H1 (cell line): ENCODE data around the gene PTCSC3. TPM values are rescaled to one million over a fixed set of nuclear protein-coding genes. Genes with fewer than 3 reads are reported as not detected.

Experiments
- CTCF ChIA-PET: fragments of 300-600 bp; sonication (Branson Sonifier 250); formaldehyde crosslinking; loops from one replicate; lab custom pipeline; 2021; ENCODE audit not compliant: partially characterized antibody; lab: Charles Lee
- POLR2A ChIA-PET: fragments of 300-600 bp; sonication (Branson Sonifier 250); formaldehyde crosslinking; loops from one replicate; lab custom pipeline; 2021; ENCODE audit warnings: inconsistent platforms; ENCODE audit not compliant: partially characterized antibody; lab: Charles Lee
- DNase-seq, 2 experiments: peaks; one replicate each; pipeline versions ENCODE4 v3.0.0 to v3.0.0-alpha.2; 2010 to 2022; ENCODE audit warnings: low spot score in 2 of 2, low read depth in 1 of 2, mixed read lengths in 1 of 2
- FAIRE-seq: peaks from 2 replicates; lab custom pipeline; 2011; peaks lifted over from hg19 to GRCh38; lab: Jason Lieb, UNC
- H2AFZ ChIP-seq: 2 replicates; pipeline ENCODE4 v1.8.1; 2012; ENCODE audit warnings: low read length, inconsistent platforms
- H2AK5ac ChIP-seq: 2 replicates; pipeline ENCODE4 v1.6.1; 2013; ENCODE audit warnings: low read depth, low read length
- H2BK120ac ChIP-seq: replicated peaks from 2 replicates; pipeline ENCODE3; 2013; ENCODE audit warnings: low read depth, low read length, inconsistent platforms
- H2BK12ac ChIP-seq: 2 replicates; pipeline ENCODE4 v1.6.1; 2013; ENCODE audit warnings: low read depth, low read length
- H2BK15ac ChIP-seq: 2 replicates; pipeline ENCODE4 v1.6.1; 2013; ENCODE audit warnings: low read length
- H2BK20ac ChIP-seq: 2 replicates; pipeline ENCODE4 v1.6.1; 2013; ENCODE audit warnings: low read length
- H2BK5ac ChIP-seq: 2 replicates; pipeline ENCODE4 v1.6.1; 2013; ENCODE audit warnings: low read depth, low read length
- H3K14ac ChIP-seq: 2 replicates; pipeline ENCODE4 v1.6.1; 2013; ENCODE audit warnings: inconsistent platforms; ENCODE audit not compliant: insufficient read length
- H3K18ac ChIP-seq: 2 replicates; pipeline ENCODE4 v1.6.1; 2013; ENCODE audit warnings: low read length; ENCODE audit errors: extremely low read depth
- H3K23ac ChIP-seq: 2 replicates; pipeline ENCODE4 v1.6.1; 2013; ENCODE audit warnings: inconsistent platforms; ENCODE audit not compliant: insufficient read length
- H3K23me2 ChIP-seq: 2 replicates; pipeline ENCODE4 v1.6.1; 2013; ENCODE audit warnings: low read depth, low read length
- H3K27ac ChIP-seq: 2 replicates; pipeline ENCODE4 v1.6.1; 2011; ENCODE audit warnings: low read depth, low read length, inconsistent platforms
- H3K27me3 ChIP-seq, 4 experiments: replicated peaks in 1 of 4; 1 replicate in 1 of 4; 2 replicates in 3 of 4; pipeline versions ENCODE4 v1.6.1 to v1.8.1; 2011 to 2013; ENCODE audit warnings: low read length in 3 of 4, mild to moderate bottlenecking in 3 of 4, inconsistent platforms in 2 of 4, mixed read lengths in 2 of 4, moderate library complexity in 1 of 4; ENCODE audit not compliant: control insufficient read depth in 3 of 4, insufficient read depth in 3 of 4; ENCODE audit errors: extremely low read depth in 1 of 4
- H3K36me3 ChIP-seq, 4 experiments: 2 replicates each; pipeline versions ENCODE4 v1.6.1 to v1.8.1; 2011 to 2013; ENCODE audit warnings: mild to moderate bottlenecking in 4 of 4, low read length in 3 of 4, moderate library complexity in 2 of 4, control low read depth in 1 of 4, inconsistent platforms in 1 of 4; ENCODE audit not compliant: insufficient read depth in 4 of 4, control insufficient read depth in 2 of 4
- H3K4ac ChIP-seq: replicated peaks from 2 replicates; pipeline ENCODE3; 2013; ENCODE audit warnings: low read length, low read depth, mixed read lengths, inconsistent platforms; ENCODE audit not compliant: insufficient read length
- H3K4me1 ChIP-seq, 4 experiments: replicated peaks in 1 of 4; 1 replicate in 1 of 4; 2 replicates in 3 of 4; pipeline versions ENCODE4 v1.6.1 to v1.8.1; 2011 to 2013; ENCODE audit warnings: low read length in 3 of 4, inconsistent platforms in 2 of 4, mixed read lengths in 1 of 4; ENCODE audit not compliant: insufficient read depth in 4 of 4, control insufficient read depth in 3 of 4
- H3K4me2 ChIP-seq, 2 experiments: 2 replicates each; pipeline versions ENCODE4 v1.6.1 to v1.8.1; 2011 to 2013; ENCODE audit warnings: low read depth in 2 of 2, low read length in 2 of 2, control low read depth in 1 of 2, inconsistent platforms in 1 of 2, mild to moderate bottlenecking in 1 of 2; ENCODE audit not compliant: insufficient read depth in 1 of 2
- H3K4me3 ChIP-seq, 4 experiments: fragments of 200-600, 300-600 bp in 1 of 4; sonication (generic), shearing (Covaris generic), sonication (Bioruptor Twin) in 1 of 4; 2 replicates each; pipeline versions ENCODE4 v1.5.1 to v1.8.1; 2011 to 2016; ENCODE audit warnings: low read length in 4 of 4, low read depth in 3 of 4, control low read depth in 2 of 4, inconsistent platforms in 2 of 4, mild to moderate bottlenecking in 2 of 4, mixed read lengths in 1 of 4, moderate library complexity in 1 of 4; ENCODE audit not compliant: insufficient read depth in 2 of 4; ENCODE audit errors: extremely low read depth in 1 of 4
- H3K56ac ChIP-seq: replicated peaks from 2 replicates; pipeline ENCODE3; 2013; ENCODE audit warnings: low read depth, mild to moderate bottlenecking, mixed read lengths, low read length, inconsistent platforms; ENCODE audit not compliant: insufficient read length
- H3K79me1 ChIP-seq: 2 replicates; pipeline ENCODE4 v1.6.1; 2013; ENCODE audit warnings: low read depth, low read length, control low read depth
- H3K79me2 ChIP-seq, 2 experiments: 2 replicates each; pipeline versions ENCODE4 v1.6.1 to v1.8.1; 2012 to 2013; ENCODE audit warnings: low read length in 2 of 2, mild to moderate bottlenecking in 2 of 2, inconsistent platforms in 1 of 2; ENCODE audit not compliant: insufficient read depth in 2 of 2, control insufficient read depth in 1 of 2
- H3K9ac ChIP-seq, 4 experiments: replicated peaks in 1 of 4; 1 replicate in 1 of 4; 2 replicates in 3 of 4; pipeline versions ENCODE4 v1.6.1 to v1.8.1; 2011 to 2013; ENCODE audit warnings: low read depth in 3 of 4, low read length in 3 of 4, control low read depth in 2 of 4, mild to moderate bottlenecking in 2 of 4, moderate library complexity in 2 of 4, inconsistent platforms in 1 of 4; ENCODE audit errors: extremely low read depth in 1 of 4
- H3K9me3 ChIP-seq, 2 experiments: 2 replicates each; pipeline versions ENCODE4 v1.6.1 to v1.8.1; 2012 to 2013; ENCODE audit warnings: mild to moderate bottlenecking in 2 of 2, moderate library complexity in 2 of 2, control low read depth in 1 of 2, inconsistent platforms in 1 of 2, low read depth in 1 of 2, low read length in 1 of 2, mixed read lengths in 1 of 2; ENCODE audit not compliant: insufficient read depth in 2 of 2
- H4K20me1 ChIP-seq, 2 experiments: replicated peaks in 1 of 2; 2 replicates each; pipeline versions ENCODE3 to v1.8.1; 2011 to 2013; ENCODE audit warnings: inconsistent platforms in 2 of 2, low read length in 2 of 2, mild to moderate bottlenecking in 1 of 2; ENCODE audit not compliant: insufficient read depth in 2 of 2, control insufficient read depth in 1 of 2
- H4K5ac ChIP-seq: 2 replicates; pipeline ENCODE4 v1.6.1; 2013; ENCODE audit warnings: low read length, low read depth, mixed read lengths, inconsistent platforms; ENCODE audit not compliant: insufficient read length
- H4K8ac ChIP-seq: 2 replicates; pipeline ENCODE4 v1.8.0; 2013; ENCODE audit warnings: mild to moderate bottlenecking, moderate library complexity, low read length, inconsistent platforms; ENCODE audit not compliant: insufficient read depth; ENCODE audit errors: extremely low read depth
- H4K91ac ChIP-seq: replicated peaks from 2 replicates; pipeline ENCODE3; 2013; ENCODE audit warnings: low read length, mixed read lengths, inconsistent platforms; ENCODE audit not compliant: insufficient read length
- ASH2L ChIP-seq: fragments of 200-600, 300-600 bp; sonication (generic); IDR thresholded peaks from one replicate; pipeline ENCODE4 v1.7.1; 2017; ENCODE audit warnings: low read length
- BACH1 ChIP-seq: IDR thresholded peaks from 2 replicates; pipeline ENCODE4 v1.6.1; 2012; ENCODE audit warnings: low read length, improper control_type of control experiment
- BRCA1 ChIP-seq: IDR thresholded peaks from 2 replicates; pipeline ENCODE4 v1.6.1; 2012; ENCODE audit warnings: low read depth, low read length, improper control_type of control experiment
- CBX8 ChIP-seq: fragments of 300-800, 300-1000 bp; sonication (generic); IDR thresholded peaks from 2 replicates; pipeline ENCODE4 v1.7.1; 2016; ENCODE audit warnings: low read depth, low read length, borderline replicate concordance
- CTBP2 ChIP-seq: IDR thresholded peaks from 2 replicates; pipeline ENCODE4 v1.7.0; 2011; ENCODE audit warnings: borderline replicate concordance, mild to moderate bottlenecking, moderate library complexity, mixed read lengths, low read length; ENCODE audit not compliant: insufficient read depth, insufficient read length
- GABPA ChIP-seq: IDR thresholded peaks from 2 replicates; pipeline ENCODE4 v1.6.1; 2011; ENCODE audit warnings: mild to moderate bottlenecking, low read length, moderate library complexity, borderline replicate concordance; ENCODE audit not compliant: insufficient read depth
- GTF2F1 ChIP-seq: IDR thresholded peaks from 2 replicates; pipeline ENCODE4 v1.6.1; 2012; ENCODE audit warnings: low read depth, low read length, improper control_type of control experiment, borderline replicate concordance
- KDM4A ChIP-seq: IDR thresholded peaks from one replicate; pipeline ENCODE4 v1.7.1; 2012; ENCODE audit warnings: low read depth, mild to moderate bottlenecking, moderate library complexity, low read length, inconsistent platforms; ENCODE audit not compliant: severe bottlenecking
- KDM5A ChIP-seq: fragments of 200-600 bp; IDR thresholded peaks from 2 replicates; pipeline ENCODE4 v1.7.1; 2012; ENCODE audit warnings: mild to moderate bottlenecking, low read length, inconsistent platforms, mixed read lengths
- NANOG ChIP-seq: IDR thresholded peaks from 2 replicates; pipeline ENCODE4 v1.6.1; 2011; ENCODE audit warnings: low read length, low read depth, mild to moderate bottlenecking, inconsistent platforms; ENCODE audit not compliant: insufficient read depth, poor library complexity, severe bottlenecking
- RBBP5 ChIP-seq: IDR thresholded peaks from 2 replicates; pipeline ENCODE4 v1.7.1; 2012; ENCODE audit warnings: low read depth, mild to moderate bottlenecking, inconsistent platforms, low read length, moderate library complexity, borderline replicate concordance
- RNF2 ChIP-seq: fragments of 200-900, 300-1000 bp; sonication (generic); IDR thresholded peaks from 2 replicates; pipeline ENCODE4 v1.7.1; 2016; ENCODE audit warnings: borderline replicate concordance, low read depth, mild to moderate bottlenecking, antibody characterized with exemption, low read length; ENCODE audit not compliant: poor library complexity, severe bottlenecking; ENCODE audit errors: missing control alignments
- SP2 ChIP-seq: IDR thresholded peaks from 2 replicates; pipeline ENCODE4 v1.6.1; 2012; ENCODE audit warnings: mild to moderate bottlenecking, low read length, inconsistent platforms
- TAF1 ChIP-seq: IDR thresholded peaks from 2 replicates; pipeline ENCODE4 v1.6.1; 2011; ENCODE audit warnings: mild to moderate bottlenecking, low read depth, low read length
- WGBS, 2 experiments: shearing (Covaris generic) in 1 of 2; methylation state at CpG; one replicate each; pipeline versions ENCODE4 v1.1.6 to v1.1.7; 2013 to 2015; ENCODE audit warnings: low lambda C conversion rate in 2 of 2, mixed read lengths in 2 of 2, inconsistent platforms in 1 of 2, low coverage in 1 of 2, missing lambda C conversion rate in 1 of 2; ENCODE audit not compliant: insufficient replicate concordance in 2 of 2, insufficient coverage in 1 of 2, insufficient read length in 1 of 2; ENCODE audit errors: extremely low coverage in 1 of 2, missing lambda C conversion rate in 1 of 2; 5-methylcytosine and 5-hydroxymethylcytosine counted together
- polyA plus RNA-seq, 7 experiments: library from polyadenylated mRNA; depleted of rRNA in 3 of 7; stranded (reverse) in 5 of 7; unstranded in 2 of 7; fragments of >200 nt in 5 of 7; fragments of 200-250 nt in 2 of 7; gene quantifications; 1 replicate in 5 of 7; 2 replicates in 1 of 7; 4 replicates in 1 of 7; pipeline versions ENCODE4 v1.2.1 to v1.2.3, GENCODE V29; 2011 to 2013; ENCODE audit warnings: missing spikeins in 2 of 7, mixed read lengths in 2 of 7
- total RNA-seq: library from RNA; stranded (reverse); fragmentation: NEBNext Ultra II Directional; extraction: Animal tissue kit (Norgen Biotek cat#: 25700); gene quantifications from 2 replicates; pipeline ENCODE4 v1.2.1, GENCODE V29; 2021

The PTCSC3 gene
- total and polyA plus RNA-seq, 2 of the 8 experiments (the other 6 are each of a cell fraction or from before 2014, with no cell fraction given), result not detected

- Histone ChIP-seq H2AK5ac (no peak overlapping the region), H3K4me2 (no peak overlapping the region), H4K91ac (no peak overlapping the region), H3K4me3 (no peak overlapping the region), H3K18ac (no peak overlapping the region), H3K4ac (no peak overlapping the region), H3K4me1 (peaks cover 0 to 4% (median 1%) of the 10 kb centered on the region in 4 experiments; a peak in 2 of 7 replicates), H2BK5ac (no peak overlapping the region), H3K79me2 (no peaks in the 10 kb centered on the region), H2BK12ac (no peak overlapping the region), H2BK20ac (no peak overlapping the region), H3K36me3 (no peaks in the 10 kb centered on the region), H3K27ac (no peak overlapping the region), H3K23ac (no peak overlapping the region), H4K20me1 (no peaks in the 10 kb centered on the region), H4K5ac (no peak overlapping the region), H2BK120ac (no peak overlapping the region), H3K79me1 (no peaks in the 10 kb centered on the region), H3K27me3 (no peaks in the 10 kb centered on the region), H3K9me3 (no peaks in the 10 kb centered on the region), H2AFZ (no peak overlapping the region), H3K9ac (no peak overlapping the region), H2BK15ac (no peak overlapping the region), H3K56ac (no peak overlapping the region), H4K8ac (no peak overlapping the region), H3K14ac (no peak overlapping the region), H3K23me2 (no peaks in the 10 kb centered on the region)
- WGBS, 2 experiments, result 88% methylated on average over 1 of the region's 1 CpG; no CpG with 5 or more reads in 1 of the 2 experiments
- TF ChIP-seq NANOG, result no peak
- TF ChIP-seq GTF2F1, result no peak
- no peak for TF ChIP-seq SP2
- no peak for TF ChIP-seq CBX8
- no peak for TF ChIP-seq BACH1
- TF ChIP-seq BRCA1, result no peak
- no peak for TF ChIP-seq KDM4A
- TF ChIP-seq GABPA, result no peak
- TF ChIP-seq RBBP5, result no peak
- TF ChIP-seq KDM5A, result no peak
- no peak for TF ChIP-seq ASH2L
- TF ChIP-seq TAF1, result no peak
- no peak for TF ChIP-seq CTBP2
- no peak for TF ChIP-seq RNF2
- ChIA-PET POLR2A (no interaction called here), CTCF (no interaction called here)
- no peak for FAIRE-seq
- no peak for DNase-seq
Observed at GRCh38 chr14:36130186-36130585, 46.3 kb downstream of the PTCSC3 start.
